ENCODE results near the gene EPS8.

Gene EPS8

DNA sequence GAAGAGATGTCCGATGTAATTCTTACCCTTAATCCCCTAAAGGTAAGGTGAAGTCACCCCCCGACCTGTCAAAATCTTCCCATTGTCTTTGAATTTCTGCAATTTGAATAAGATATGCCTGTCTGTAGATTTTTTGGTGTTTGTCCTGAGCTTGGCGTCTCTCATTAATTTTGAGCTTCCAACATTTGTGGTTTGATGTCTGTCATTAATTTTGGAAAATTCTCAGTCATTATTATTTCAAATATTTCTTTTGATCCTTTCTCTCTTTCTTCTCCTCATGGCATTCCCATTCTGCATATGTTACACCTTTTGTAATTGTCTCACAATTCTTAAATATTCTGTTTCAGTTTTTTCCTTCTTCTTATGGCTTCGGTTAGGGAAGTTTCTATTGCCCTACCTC, 60.1 kb downstream of the EPS8 start:
- DNase-seq (ENCODE audit: low read depth): no peak
- H3K4me3 ChIP-seq (ENCODE audit: low read length): no peak overlapping the region
- TF ChIP-seq, protein P1, sequence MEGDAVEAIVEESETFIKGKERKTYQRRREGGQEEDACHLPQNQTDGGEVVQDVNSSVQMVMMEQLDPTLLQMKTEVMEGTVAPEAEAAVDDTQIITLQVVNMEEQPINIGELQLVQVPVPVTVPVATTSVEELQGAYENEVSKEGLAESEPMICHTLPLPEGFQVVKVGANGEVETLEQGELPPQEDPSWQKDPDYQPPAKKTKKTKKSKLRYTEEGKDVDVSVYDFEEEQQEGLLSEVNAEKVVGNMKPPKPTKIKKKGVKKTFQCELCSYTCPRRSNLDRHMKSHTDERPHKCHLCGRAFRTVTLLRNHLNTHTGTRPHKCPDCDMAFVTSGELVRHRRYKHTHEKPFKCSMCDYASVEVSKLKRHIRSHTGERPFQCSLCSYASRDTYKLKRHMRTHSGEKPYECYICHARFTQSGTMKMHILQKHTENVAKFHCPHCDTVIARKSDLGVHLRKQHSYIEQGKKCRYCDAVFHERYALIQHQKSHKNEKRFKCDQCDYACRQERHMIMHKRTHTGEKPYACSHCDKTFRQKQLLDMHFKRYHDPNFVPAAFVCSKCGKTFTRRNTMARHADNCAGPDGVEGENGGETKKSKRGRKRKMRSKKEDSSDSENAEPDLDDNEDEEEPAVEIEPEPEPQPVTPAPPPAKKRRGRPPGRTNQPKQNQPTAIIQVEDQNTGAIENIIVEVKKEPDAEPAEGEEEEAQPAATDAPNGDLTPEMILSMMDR (conservative IDR thresholded peaks at IDR 0.05; ENCODE audit: low read depth, low read length): no peak

- TF ChIP-seq, protein P1 (conservative IDR thresholded peaks at IDR 0.05; ENCODE audit: low read depth, low read length): no peak
- peak; percentile 56 for DNase-seq (ENCODE audit: low read depth)
- no peak overlapping the region for H3K4me3 ChIP-seq (ENCODE audit: low read length)
Observed at GRCh38 chr12:15728118-15728598, 61.0 kb downstream of the EPS8 start.

GRCh38 chr12:15726878-15727150, 62.4 kb downstream of the EPS8 start:
- no peak for DNase-seq (ENCODE audit: low read depth)
- TF ChIP-seq, protein P1 (conservative IDR thresholded peaks at IDR 0.05; ENCODE audit: low read depth, low read length): no peak
- no peak overlapping the region for H3K4me3 ChIP-seq (ENCODE audit: low read length)

DNA sequence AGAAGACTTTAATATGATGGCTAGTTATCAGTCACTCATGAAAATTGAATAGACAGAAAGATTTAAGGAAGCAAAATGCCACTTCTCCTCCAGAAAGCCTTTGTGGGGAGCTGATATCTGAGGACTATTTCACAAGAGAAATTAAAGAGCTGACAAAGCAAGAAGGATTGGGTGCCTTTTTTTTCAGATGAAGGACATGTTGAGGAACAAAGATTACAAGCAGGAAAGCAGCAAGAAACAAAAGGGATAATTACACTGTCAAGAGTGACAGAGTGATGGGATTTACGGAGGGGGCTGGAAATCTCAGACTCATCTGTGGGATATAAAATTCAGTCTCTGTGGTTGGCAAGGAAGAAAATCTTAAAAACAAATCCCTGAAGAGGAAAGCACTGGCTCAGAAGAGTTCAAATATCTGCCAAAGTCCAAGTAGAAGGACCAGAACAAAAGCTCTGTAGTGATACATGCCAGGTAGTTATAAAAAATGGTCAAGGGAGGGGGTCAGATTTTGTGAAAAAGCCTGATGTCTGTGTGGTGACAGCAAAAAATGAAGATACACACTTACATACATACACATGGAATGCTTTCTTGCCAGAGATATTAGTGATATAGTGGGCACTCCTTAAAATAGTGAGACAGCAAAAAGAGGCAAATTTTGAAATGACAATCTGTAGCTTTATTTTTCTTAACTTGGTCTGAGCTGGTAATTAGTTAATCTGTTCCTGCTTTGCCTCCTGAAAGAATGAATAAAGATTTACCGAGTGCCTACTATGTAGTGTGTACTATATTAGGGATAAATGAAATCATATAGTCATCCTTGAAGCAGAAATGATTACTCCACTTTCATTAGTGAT, 62.9 kb downstream of the EPS8 start:
- TF ChIP-seq, protein P1 (conservative IDR thresholded peaks at IDR 0.05; ENCODE audit: low read depth, low read length): no peak
- no peak overlapping the region for H3K4me3 ChIP-seq (ENCODE audit: low read length)
- no peak for DNase-seq (ENCODE audit: low read depth)

- TF ChIP-seq, protein P1 (conservative IDR thresholded peaks at IDR 0.05; ENCODE audit: low read depth, low read length): no peak
- H3K4me3 ChIP-seq (ENCODE audit: low read length): no peak overlapping the region
- no peak for DNase-seq (ENCODE audit: low read depth)
Observed at GRCh38 chr12:15722951-15723350, 66.2 kb downstream of the EPS8 start.

DNA sequence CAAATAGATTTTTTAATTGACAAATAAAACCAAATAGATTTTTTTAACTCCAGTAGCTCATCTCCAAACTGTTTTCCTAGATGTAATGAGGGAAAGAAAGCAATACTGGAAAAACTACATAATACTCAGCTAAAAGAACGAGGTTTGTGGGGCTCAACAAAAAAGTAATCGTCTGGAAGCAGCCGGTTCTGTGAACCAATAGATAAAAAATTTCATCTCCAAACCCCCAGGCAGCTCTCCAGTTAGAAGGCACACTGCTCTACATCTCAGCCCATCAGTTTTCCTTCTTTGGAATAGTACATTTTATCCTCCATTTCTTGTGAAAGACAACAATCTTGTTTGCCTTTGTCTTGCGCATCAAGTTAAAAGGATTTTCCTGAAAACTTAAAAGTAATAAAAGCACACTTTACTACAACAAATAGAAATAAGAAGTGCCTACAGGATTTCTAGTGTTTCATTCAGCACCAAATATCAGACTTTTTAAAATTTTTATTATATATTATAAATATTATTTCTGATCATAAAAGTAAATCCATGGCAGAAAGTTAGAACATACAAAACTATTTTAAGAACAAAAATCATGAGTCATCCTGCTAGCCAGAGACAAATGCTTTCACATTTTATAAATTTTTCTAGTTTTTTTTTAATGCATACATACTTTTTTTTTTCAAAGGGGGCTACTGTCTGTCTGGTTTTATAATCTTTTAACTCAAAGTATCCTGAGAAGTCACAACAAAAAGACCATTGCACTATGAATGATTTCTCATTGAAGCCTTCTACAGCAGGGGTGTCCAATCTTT, 67.7 kb downstream of the EPS8 start:
- TF ChIP-seq, protein P1 (conservative IDR thresholded peaks at IDR 0.05; ENCODE audit: low read depth, low read length): no peak
- DNase-seq (ENCODE audit: low read depth): no peak
- H3K4me3 ChIP-seq (ENCODE audit: low read length): no peak overlapping the region

Measured in retinal pigment epithelial cell (primary cell).